Muscle layer of colon (tissue), 2 donors: ENCODE data around the gene OPRL1.

Source experiments
- H3K27ac ChIP-seq: one replicate; pipeline ENCODE4 v1.7.0; 2013; ENCODE audit warnings: low read depth, mild to moderate bottlenecking, low read length, moderate library complexity
- H3K27me3 ChIP-seq, 2 donors: one replicate each; pipeline ENCODE4 v1.7.0; 2013; ENCODE audit warnings: low read length in 2 of 2, mild to moderate bottlenecking in 2 of 2; ENCODE audit not compliant: insufficient read depth in 2 of 2, control insufficient read depth in 1 of 2
- H3K36me3 ChIP-seq: one replicate; pipeline ENCODE4 v1.7.0; 2013; ENCODE audit warnings: mild to moderate bottlenecking, low read length; ENCODE audit not compliant: insufficient read depth
- H3K4me1 ChIP-seq: one replicate; pipeline ENCODE4 v1.7.0; 2013; ENCODE audit warnings: mild to moderate bottlenecking, low read length; ENCODE audit not compliant: insufficient read depth
- H3K4me3 ChIP-seq, 2 donors: one replicate each; pipeline ENCODE4 v1.7.0; 2013; ENCODE audit warnings: low read length in 2 of 2, low read depth in 1 of 2, mild to moderate bottlenecking in 1 of 2, moderate library complexity in 1 of 2
- H3K9ac ChIP-seq: one replicate; pipeline ENCODE4 v1.7.0; 2013; ENCODE audit warnings: low read length
- H3K9me3 ChIP-seq: one replicate; pipeline ENCODE4 v1.7.0; 2013; ENCODE audit warnings: mild to moderate bottlenecking, low read length
- donor health status: abdominal sarcoma.
- donor health status: Adenocarcinoma of cecum.

The OPRL1 gene

DNA sequence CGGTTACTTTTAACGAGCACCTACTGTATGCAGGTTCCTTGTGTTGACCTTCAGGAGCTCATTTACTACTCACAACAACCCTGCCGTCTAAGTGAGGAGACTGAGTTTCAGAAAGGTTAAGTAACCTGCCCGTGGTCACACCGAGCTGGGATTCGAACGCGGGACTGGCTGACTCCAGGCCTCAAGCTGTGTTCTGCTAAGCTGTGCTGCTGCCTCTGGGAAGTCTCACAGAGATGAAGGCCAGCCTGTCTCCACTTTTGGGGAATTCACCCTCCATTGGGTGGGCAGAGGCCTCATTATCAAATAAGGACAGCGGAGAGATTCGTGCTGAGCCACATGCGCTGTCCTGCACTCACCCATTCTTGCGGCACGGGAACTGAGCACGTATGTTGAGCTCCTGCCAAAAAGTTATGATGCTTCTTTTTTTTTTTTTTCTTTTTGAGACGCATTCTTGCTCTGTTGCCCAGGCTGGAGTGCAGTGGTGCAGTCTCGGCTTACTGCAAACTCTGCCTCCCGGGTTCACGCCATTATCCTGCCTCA, 58.5 kb downstream of the OPRL1 start:
- Histone ChIP-seq H3K9ac (no peak overlapping the region), H3K9me3 (no peaks in the 10 kb centered on the region), H3K36me3 (no peaks in the 10 kb centered on the region), H3K4me3 (no peak overlapping the region), H3K27ac (no peak overlapping the region), H3K4me1 (no peaks in the 10 kb centered on the region), H3K27me3 (peaks cover 0 to 4% of the 10 kb centered on the region in 2 donors)

DNA sequence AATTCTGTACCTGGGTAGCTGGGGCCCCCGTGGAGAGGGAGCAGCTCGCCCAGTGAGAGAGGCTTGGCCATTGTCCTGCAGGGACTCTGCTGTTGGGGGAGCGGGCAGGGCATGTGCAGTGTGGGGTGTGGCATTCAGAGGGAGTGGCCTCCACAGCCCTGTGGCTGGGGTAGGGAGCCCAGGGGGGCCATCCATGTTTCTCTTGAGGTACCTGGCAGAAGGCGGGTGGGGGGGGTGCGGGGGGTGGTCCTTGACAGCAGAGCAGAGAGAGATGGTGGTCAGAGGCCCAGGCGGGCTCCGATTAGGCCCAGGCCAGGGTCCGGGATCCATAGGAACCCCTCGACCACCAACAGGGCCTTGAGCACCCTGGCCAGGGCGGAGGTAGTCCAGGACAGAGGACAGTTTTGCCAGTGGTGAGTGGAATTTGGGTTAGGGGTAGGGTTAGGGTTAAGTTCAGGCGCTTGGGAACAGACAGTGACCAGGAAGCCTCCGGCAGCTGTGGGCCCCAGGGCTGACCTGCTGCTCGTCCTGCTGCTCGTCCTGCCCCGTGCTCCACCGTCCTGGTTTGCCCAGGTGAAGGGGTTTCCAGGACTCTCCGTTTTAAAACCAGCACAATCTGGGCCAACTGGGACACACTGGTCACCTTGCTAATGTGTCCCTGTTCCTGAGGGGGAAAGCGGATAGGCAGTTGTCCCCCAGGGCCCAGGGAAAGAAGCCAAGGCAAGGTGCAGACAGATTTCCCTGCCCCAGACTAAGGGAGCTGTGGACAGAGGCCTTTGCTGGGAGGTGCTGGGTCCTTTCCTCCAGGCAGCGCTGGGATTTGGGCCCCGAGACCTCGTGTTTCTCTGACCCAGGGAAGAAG, 59.5 kb downstream of the OPRL1 start:
- no peaks in the 10 kb centered on the region for H3K27me3 ChIP-seq

DNA sequence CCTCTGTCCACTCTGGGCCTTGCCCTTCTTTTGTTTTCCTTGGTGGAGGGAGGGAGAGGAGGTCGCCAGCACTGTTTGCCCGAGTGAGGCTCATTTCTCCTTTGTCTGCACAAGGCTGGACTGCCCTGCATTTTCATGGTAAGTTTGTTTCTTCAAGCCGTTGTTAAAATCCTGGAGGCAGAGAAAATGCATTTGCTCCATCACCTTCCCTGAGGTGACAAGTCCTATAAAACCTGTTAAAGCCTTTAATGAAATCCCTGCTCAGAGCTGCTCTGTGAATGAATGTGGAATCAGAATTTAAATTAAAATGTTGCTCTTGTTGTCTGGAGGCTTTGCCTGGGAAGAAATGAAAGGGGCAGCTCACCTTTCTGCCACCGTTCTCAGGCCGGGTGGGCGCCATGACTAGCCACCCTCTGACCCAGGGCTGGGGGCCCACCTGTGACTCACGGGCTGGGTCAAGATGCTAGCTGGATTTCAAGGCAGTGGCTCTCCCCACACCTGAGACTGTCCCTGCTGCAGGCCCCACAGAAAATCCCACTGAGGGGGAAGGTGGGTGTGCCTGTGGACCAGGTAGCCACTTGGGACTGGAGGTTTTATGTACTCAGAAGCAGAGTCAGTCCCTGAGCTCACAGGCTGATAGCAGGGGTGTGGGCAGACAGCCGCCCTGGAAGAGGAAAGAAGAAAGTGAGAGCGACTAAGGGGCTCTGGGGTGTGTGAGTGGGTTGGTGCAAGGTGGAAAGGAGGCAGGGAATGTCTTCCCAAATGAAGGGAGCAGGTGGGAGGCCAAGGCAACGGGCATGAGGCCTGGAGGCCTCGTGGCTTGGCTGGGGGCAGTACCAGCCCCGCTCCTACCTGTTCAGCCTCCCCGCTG, 60.4 kb downstream of the OPRL1 start:
- H3K4me1 ChIP-seq, result no peaks in the 10 kb centered on the region
- no peaks in the 10 kb centered on the region for H3K9me3 ChIP-seq
- no peaks in the 10 kb centered on the region for H3K36me3 ChIP-seq
- H3K27ac ChIP-seq, result no peak overlapping the region
- no peak overlapping the region for H3K9ac ChIP-seq
- no peak overlapping the region for H3K4me3 ChIP-seq
- no peaks in the 10 kb centered on the region for H3K27me3 ChIP-seq

More for the DNA sequence above, 59.5 kb downstream of the OPRL1 start:
- Histone ChIP-seq H3K4me3 (no peak overlapping the region), H3K4me1 (no peaks in the 10 kb centered on the region), H3K9ac (no peak overlapping the region), H3K27ac (no peak overlapping the region), H3K9me3 (no peaks in the 10 kb centered on the region), H3K36me3 (no peaks in the 10 kb centered on the region)

DNA sequence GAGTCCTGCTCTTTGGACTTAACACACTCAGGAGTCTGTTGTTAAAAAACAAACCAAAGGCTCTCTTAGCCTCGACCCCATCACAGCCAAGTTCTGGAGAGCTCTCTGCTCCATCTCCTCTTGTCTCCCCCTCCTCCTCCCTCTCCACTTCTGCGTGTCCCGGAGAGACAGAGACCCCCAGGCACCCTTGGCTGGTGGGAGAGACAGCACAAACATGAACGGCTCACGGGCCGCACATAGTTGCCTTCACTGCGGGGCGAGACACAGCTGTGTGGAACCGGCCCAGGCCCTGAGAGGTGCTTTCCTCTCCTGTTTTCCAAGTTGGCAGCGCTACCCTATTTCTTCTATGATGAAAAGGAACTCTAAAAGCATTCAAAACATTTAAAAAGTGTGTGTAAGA, 61.1 kb downstream of the OPRL1 start:
- Histone ChIP-seq H3K4me1 (no peaks in the 10 kb centered on the region), H3K27ac (no peak overlapping the region), H3K9ac (no peak overlapping the region), H3K4me3 (no peak overlapping the region), H3K36me3 (no peaks in the 10 kb centered on the region), H3K27me3 (no peaks in the 10 kb centered on the region), H3K9me3 (no peaks in the 10 kb centered on the region)

DNA sequence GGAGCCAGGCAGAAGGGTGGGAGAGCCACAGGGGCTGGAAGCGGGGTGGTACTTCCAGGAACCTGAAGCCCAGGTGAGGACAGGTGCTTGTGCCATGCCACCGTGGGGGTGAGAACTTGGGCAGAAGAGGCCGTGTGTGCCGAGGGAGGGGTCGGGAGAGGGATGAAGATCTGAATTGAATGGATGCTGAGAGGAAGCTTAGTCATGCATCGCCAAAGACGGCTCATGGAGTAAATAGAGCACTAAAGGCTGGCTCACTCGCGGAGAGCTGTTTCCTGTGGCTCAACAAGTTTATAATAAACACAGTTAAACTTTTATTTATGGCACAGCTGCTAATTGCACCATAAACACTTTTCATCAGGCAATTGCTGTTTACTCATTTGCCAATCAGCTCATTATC, 62.7 kb downstream of the OPRL1 start:
- H3K9ac ChIP-seq, result no peak overlapping the region
- H3K27me3 ChIP-seq, result peaks cover 0 to 7% of the 10 kb centered on the region in 2 donors
- H3K4me1 ChIP-seq, result no peaks in the 10 kb centered on the region
- no peaks in the 10 kb centered on the region for H3K36me3 ChIP-seq
- no peaks in the 10 kb centered on the region for H3K9me3 ChIP-seq
- no peak overlapping the region for H3K4me3 ChIP-seq
- no peak overlapping the region for H3K27ac ChIP-seq

DNA sequence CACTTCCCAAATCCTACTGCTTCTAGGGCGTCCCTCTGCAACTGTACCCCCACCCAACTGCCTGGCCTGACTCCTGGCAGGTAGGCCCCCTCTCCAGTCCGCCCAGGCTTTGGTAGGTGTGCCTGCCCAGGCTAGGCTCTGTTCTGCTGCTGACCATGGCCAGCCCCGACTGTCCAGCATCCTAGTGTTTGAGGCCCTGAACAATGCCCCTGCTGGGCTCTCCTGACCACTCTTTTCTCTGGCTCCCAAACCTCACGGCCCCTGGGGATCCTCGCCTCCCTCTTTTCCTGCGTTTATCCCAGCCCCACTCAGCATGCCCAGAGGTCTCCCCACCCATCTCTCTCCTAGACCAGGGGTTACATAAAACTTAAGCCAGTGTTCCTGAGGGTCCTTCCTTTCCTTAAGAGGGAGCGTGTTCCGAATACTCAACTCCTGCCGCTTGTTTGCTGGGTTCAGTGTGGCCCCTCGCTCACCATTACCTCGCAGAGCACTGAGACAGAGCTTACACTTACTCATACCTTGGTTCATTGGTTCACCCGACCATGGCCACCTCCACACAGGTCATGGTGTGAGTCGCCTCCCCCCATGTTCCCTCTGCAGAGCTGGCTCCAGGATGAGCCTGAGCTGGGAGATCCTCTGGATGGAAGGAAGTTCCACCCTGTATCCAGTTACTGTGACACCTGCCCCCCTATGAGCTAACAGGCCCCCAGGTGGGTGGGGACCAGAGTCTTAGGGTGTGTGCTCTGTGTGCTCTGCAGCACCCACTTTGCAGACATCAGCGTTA, 63.3 kb downstream of the OPRL1 start:
- Histone ChIP-seq H3K9me3 (no peaks in the 10 kb centered on the region), H3K27ac (no peak overlapping the region), H3K9ac (no peak overlapping the region), H3K36me3 (no peaks in the 10 kb centered on the region), H3K4me3 (no peak overlapping the region), H3K4me1 (no peaks in the 10 kb centered on the region), H3K27me3 (peaks cover 0 to 7% of the 10 kb centered on the region in 2 donors)

DNA sequence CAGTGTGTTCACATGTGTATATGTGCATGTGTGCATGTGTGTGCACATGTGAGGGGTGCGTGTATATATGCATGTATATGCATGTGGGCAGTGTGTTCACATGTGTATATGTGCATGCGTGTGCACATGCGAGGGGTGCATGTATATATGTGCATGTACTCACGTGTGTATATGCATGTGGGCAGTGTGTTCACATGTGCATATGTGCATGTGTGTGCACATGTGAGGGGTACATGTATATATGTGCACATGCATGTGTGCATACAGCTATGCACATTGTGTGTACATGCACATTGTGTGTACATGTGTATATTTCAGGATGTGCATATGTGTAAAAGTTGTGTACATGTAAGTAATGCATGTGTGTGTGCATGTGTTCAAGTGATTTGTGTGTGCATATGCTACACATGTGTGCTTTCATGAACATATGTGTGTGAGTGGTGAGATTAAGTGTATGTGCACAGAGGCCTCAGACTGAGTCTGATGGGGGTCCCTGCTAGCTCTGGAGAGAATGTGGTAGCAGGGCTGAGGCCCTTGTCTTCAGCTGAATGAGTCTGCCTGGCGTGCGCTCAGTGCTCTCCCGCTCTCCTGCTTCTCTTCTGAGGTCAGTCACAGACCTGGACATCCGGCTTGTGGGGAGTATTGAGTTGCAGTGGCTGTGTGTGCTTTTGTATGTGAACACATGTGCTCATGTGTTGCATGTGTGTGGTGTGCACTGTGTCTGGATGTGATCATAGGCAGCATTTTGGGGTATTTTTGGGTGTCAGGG, 64.4 kb downstream of the OPRL1 start:
- Histone ChIP-seq H3K36me3 (no peaks in the 10 kb centered on the region), H3K9me3 (no peaks in the 10 kb centered on the region), H3K4me1 (no peaks in the 10 kb centered on the region), H3K4me3 (no peak overlapping the region), H3K9ac (no peak overlapping the region), H3K27ac (no peak overlapping the region), H3K27me3 (peaks cover 0 to 7% of the 10 kb centered on the region in 2 donors)

DNA sequence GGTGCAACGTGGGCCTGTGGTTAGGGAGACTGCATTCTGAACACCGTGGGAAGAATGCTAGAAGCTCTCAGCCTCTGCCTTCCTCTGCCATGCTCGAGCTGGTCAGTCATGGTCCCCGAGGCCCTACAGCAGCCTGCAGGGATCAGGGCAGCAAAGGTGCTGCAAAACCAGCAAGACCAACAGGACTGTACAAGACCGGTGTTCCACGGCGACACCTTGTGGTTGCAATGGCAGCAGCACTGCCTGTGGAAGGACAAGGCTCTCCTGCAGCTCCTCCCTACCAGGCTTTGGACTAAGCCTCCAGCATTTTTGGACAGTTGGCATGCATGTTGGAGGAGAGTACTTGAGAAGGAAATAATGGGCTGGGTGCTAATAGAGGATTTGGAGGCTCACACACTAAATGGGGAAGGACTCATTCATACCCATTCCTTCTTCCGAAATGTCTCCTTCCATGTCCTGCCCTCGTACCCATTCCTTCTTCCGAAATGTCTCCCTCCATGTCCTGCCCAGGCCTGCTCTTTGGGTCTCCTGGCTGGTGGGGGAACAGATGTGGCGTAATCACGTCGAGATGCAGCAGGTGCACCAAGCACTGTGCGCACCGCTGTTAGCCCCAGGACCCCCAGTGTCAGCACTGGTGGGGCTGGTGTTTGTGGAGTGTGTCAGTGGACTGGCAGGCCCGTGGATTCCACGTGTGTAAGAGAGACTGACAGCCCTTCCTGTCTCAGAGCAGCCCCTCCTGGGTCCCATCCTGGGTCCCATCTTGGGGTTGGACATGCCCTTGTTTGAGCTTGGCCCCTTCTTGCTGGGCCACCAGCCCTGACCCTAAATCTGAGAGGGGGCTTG, 65.8 kb downstream of the OPRL1 start:
- Histone ChIP-seq H3K9ac (no peak overlapping the region), H3K36me3 (no peaks in the 10 kb centered on the region), H3K27me3 (peaks cover 0 to 7% of the 10 kb centered on the region in 2 donors), H3K27ac (no peak overlapping the region), H3K4me3 (no peak overlapping the region), H3K9me3 (no peaks in the 10 kb centered on the region), H3K4me1 (no peaks in the 10 kb centered on the region)

DNA sequence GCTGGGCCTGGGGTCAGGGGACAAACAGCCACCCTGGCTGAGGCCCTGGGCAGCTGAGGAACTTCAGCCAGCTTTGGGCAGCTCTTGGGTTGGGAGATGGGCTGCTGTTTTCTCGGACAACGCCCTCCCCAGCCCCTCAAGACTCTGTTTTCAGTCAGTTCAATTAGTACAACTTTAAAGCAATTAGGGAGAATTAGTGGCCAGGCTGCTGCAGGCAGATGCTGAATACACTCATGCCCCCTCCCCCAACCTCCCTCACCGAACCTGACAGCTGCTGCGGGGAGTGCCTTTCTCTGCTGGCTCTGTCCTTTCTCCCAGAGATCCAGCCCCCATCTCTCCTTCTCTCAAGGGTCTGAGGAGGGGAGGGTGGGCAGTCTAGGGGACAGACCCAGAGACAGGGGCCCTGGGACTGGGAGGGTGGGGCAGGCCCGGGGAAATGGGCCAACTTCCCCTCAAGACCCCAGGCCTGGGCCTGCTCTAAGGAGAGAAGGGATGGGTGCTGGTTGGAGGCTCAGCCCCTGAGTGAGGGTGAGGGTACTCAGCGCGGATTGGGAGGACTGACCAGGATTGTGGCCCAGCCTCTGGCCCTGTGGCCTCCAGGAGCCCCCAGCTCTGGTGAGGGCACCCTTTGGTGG, 66.5 kb downstream of the OPRL1 start:
- no peaks in the 10 kb centered on the region for H3K9me3 ChIP-seq
- no peaks in the 10 kb centered on the region for H3K4me1 ChIP-seq
- H3K9ac ChIP-seq, result no peak overlapping the region
- no peak overlapping the region for H3K27ac ChIP-seq
- H3K4me3 ChIP-seq, result no peak overlapping the region
- H3K36me3 ChIP-seq, result no peaks in the 10 kb centered on the region
- H3K27me3 ChIP-seq, result peaks cover 0 to 7% of the 10 kb centered on the region in 2 donors
